PC-9 (cell line): ENCODE results near the gene CDKN2C. TPM values are rescaled to one million over a fixed set of nuclear protein-coding genes. Genes with fewer than 3 reads are reported as not detected.
A peak's percentile ranks its signal among the peaks of the same experiment; 100 is the strongest.

Experiments
- BruUV-seq: library from RNA; stranded (reverse); fragments of 400-500 nt; replicated peaks from 2 replicates; lab custom pipeline; 2021; lab: Mats Ljungman, UMichigan
- CTCF ChIA-PET: fragments of 300-600 bp; sonication (Branson Sonifier 250); formaldehyde crosslinking; loops from one replicate; lab custom pipeline; 2022; ENCODE audit warnings: antibody characterized with exemption; lab: Charles Lee
- POLR2A ChIA-PET: fragments of 300-600 bp; sonication (Branson Sonifier 250); formaldehyde crosslinking; loops from one replicate; lab custom pipeline; 2022; ENCODE audit warnings: antibody characterized with exemption; ENCODE audit not compliant: unreplicated experiment; lab: Charles Lee
- DNase-seq, 2 experiments: peaks; one replicate each; pipeline versions ENCODE4 v3.0.0 to v3.0.0-alpha.2; 2015 to 2022; ENCODE audit warnings: mixed read lengths in 1 of 2
- H2AFZ ChIP-seq: fragments of 200-600 bp; sonication (generic); 2 replicates; pipeline ENCODE4 v1.8.1; 2017; ENCODE audit warnings: antibody characterized with exemption
- H3F3A ChIP-seq: fragments of 200-600 bp; sonication (generic); 2 replicates; pipeline ENCODE4 v1.8.1; 2017; ENCODE audit warnings: antibody characterized with exemption, mild to moderate bottlenecking, low read depth; ENCODE audit not compliant: insufficient read depth
- H3K27ac ChIP-seq: fragments of 200-600 bp; sonication (generic); 2 replicates; pipeline ENCODE4 v1.6.1; 2016; ENCODE audit warnings: mixed run types
- H3K27me3 ChIP-seq: fragments of 200-600 bp; sonication (generic); 2 replicates; pipeline ENCODE4 v1.6.1; 2016; ENCODE audit warnings: low read depth, mixed run types; ENCODE audit not compliant: insufficient read depth
- H3K36me3 ChIP-seq: fragments of 200-600 bp; sonication (generic); 2 replicates; pipeline ENCODE4 v1.6.1; 2016; ENCODE audit warnings: low read depth, mixed run types
- H3K4me1 ChIP-seq: fragments of 200-600 bp; sonication (generic); replicated peaks from 2 replicates; pipeline ENCODE4 v1.6.1; 2016; ENCODE audit warnings: mixed run types; ENCODE audit not compliant: insufficient read depth
- H3K4me2 ChIP-seq: fragments of 200-600 bp; sonication (generic); 2 replicates; pipeline ENCODE4 v1.6.1; 2017; ENCODE audit warnings: mixed run types
- H3K4me3 ChIP-seq: fragments of 200-600 bp; sonication (generic); 2 replicates; pipeline ENCODE4 v1.6.1; 2016; ENCODE audit warnings: mixed run types
- H3K79me2 ChIP-seq: fragments of 200-600 bp; sonication (generic); 2 replicates; pipeline ENCODE4 v1.6.1; 2017; ENCODE audit warnings: low read depth, mixed run types
- H3K9me2 ChIP-seq: fragments of 200-600 bp; sonication (generic); 2 replicates; pipeline ENCODE4 v1.8.1; 2017; ENCODE audit warnings: mild to moderate bottlenecking; ENCODE audit not compliant: insufficient read depth
- H3K9me3 ChIP-seq: fragments of 200-600 bp; sonication (generic); 2 replicates; pipeline ENCODE4 v1.8.1; 2016; ENCODE audit warnings: low read depth; ENCODE audit not compliant: insufficient read depth
- H4K20me1 ChIP-seq: fragments of 200-600 bp; sonication (generic); 2 replicates; pipeline ENCODE4 v1.8.1; 2017; ENCODE audit not compliant: insufficient read depth
- EZH2 ChIP-seq: fragments of 200-600 bp; sonication (generic); IDR thresholded peaks from 2 replicates; pipeline ENCODE4 v1.8.0; 2017; ENCODE audit warnings: antibody characterized with exemption, low read depth
- intact Hi-C: fragments of 100-400 bp; cut with micrococcal nuclease; formaldehyde crosslinking; loops from one replicate; pipeline ENCODE4 v1.10.0; 2022; ENCODE audit not compliant: unreplicated experiment
- total RNA-seq: library from RNA; stranded (reverse); gene quantifications from 2 replicates; pipeline ENCODE4 v1.2.3, GENCODE V29; 2021
- TF ChIP-seq, protein P1 (sequence below): fragments of 200-600 bp; sonication (generic); conservative IDR thresholded peaks from 2 replicates; pipeline ENCODE4 v1.6.1; 2017; ENCODE audit warnings: mixed run types, antibody characterized with exemption, mild to moderate bottlenecking, moderate library complexity

The CDKN2C gene
- total RNA-seq, 1 experiment from 2014 or later, result 17.1 TPM

DNA sequence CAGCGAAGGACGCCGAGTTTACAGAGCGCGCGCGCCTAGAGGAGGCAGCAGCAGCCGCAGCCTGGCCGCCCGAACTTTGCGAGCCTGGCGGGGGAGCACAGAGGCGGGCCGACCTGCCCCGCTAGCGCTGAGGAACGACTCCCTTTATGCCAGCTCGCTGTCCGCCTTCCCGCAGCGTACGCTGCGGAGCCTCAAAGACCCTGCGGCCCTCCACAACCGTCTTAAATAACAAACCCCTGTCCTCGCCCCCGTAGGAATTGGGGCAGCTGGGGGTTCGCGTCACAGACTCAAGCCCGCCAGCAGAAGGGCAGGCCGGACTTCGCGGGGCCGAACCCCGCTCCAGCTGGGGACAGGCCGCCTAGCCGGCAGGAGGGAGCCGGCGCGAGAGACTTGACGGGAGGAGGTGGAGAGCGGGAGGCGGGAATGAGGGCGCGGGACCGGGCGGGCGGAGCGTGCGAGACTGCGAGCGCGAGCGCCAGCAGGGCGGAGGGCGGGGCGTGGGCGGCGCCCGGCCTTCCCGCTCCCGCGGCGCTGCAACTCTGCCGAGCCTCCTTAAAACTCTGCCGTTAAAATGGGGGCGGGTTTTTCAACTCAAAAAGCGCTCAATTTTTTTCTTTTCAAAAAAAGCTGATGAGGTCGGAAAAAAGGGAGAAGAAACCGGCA, 1.8 kb upstream of the CDKN2C start:
- Histone ChIP-seq H3K4me3 (peak overlapping the region; percentile 86), H3K4me1 (peaks cover 24% of the 10 kb centered on the region), H3F3A (peaks cover 18% of the 10 kb centered on the region), H3K27ac (peak overlapping the region; percentile 62), H3K4me2 (peak overlapping the region; percentile 82), H4K20me1 (no peaks in the 10 kb centered on the region), H3K9me2 (no peaks in the 10 kb centered on the region), H3K27me3 (no peaks in the 10 kb centered on the region), H3K79me2 (no peaks in the 10 kb centered on the region), H2AFZ (peak overlapping the region; percentile 99), H3K36me3 (no peaks in the 10 kb centered on the region), H3K9me3 (no peaks in the 10 kb centered on the region)
- ChIA-PET CTCF (no interaction called here), POLR2A (no interaction called here)
- TF ChIP-seq, protein P1, sequence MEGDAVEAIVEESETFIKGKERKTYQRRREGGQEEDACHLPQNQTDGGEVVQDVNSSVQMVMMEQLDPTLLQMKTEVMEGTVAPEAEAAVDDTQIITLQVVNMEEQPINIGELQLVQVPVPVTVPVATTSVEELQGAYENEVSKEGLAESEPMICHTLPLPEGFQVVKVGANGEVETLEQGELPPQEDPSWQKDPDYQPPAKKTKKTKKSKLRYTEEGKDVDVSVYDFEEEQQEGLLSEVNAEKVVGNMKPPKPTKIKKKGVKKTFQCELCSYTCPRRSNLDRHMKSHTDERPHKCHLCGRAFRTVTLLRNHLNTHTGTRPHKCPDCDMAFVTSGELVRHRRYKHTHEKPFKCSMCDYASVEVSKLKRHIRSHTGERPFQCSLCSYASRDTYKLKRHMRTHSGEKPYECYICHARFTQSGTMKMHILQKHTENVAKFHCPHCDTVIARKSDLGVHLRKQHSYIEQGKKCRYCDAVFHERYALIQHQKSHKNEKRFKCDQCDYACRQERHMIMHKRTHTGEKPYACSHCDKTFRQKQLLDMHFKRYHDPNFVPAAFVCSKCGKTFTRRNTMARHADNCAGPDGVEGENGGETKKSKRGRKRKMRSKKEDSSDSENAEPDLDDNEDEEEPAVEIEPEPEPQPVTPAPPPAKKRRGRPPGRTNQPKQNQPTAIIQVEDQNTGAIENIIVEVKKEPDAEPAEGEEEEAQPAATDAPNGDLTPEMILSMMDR, result peak; percentile 38; the same call in 1 of the 2 replicates
- TF ChIP-seq EZH2, result no peak
- DNase-seq, result peak; percentile 68 to 93
- TSS peak; percentile 90 for BruUV-seq
- intact Hi-C loops, result loop anchor here (1.0 to 5.0 kb wide), 3 partner anchors 8 to 169 kb away; partner anchors contain the start of gene FAF1

DNA sequence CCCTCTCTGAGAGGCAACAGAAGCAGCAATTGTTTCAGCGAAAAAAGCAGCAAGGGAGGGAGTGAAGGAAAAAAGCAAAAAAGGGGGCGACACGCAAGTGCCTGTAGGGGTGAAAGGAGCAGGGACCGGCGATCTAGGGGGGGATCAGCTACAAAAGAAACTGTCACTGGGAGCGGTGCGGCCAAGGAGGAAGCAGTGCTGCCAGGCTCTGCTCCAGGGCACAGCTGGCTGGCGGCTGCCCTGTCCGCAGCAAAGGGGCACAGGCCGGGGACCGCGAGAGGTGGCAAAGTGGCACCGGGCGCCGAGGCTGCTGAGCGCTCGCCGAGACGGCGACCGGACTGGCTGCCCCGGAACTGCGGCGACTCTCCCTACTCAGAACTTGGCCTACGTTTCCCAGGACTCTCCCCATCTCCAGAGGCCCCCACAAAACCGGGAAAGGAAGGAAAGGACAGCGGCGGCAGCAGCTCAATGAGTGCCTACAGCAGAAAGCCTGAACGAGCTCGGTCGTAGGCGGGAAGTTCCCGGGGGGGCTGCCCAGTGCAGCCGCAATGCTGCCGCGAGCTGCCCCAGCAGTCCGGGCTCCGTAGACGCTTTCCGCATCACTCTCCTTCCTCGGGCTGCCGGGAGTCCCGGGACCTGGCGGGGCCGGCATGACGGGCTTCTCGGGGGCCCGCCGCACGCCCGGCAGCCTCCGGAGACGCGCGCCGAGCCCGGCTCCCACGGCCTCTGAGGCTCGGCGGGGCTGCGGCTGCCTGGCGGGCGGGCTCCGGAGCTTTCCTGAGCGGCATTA, 1.0 kb upstream of the CDKN2C start:
- Histone ChIP-seq H3K79me2 (no peaks in the 10 kb centered on the region), H3K4me2 (peak overlapping the region; percentile 82), H3K9me2 (no peaks in the 10 kb centered on the region), H2AFZ (peak overlapping the region; percentile 99), H3K36me3 (no peaks in the 10 kb centered on the region), H3K27ac (peak overlapping the region; percentile 24; the same call in 1 of the 2 replicates), H3K4me3 (peak overlapping the region; percentile 86), H3K9me3 (no peaks in the 10 kb centered on the region), H3F3A (peaks cover 18% of the 10 kb centered on the region), H4K20me1 (no peaks in the 10 kb centered on the region), H3K27me3 (no peaks in the 10 kb centered on the region), H3K4me1 (peaks cover 24% of the 10 kb centered on the region)
- TF ChIP-seq EZH2, result no peak
- TF ChIP-seq, protein P1, result no peak
- ChIA-PET CTCF (interaction anchor here (0.6 kb wide), 2 partner anchors 247 to 639 kb away, joined by 4 to 5 read pairs; no protein-coding TSS in a partner anchor), POLR2A (interaction anchor here (0.5 kb wide), 1 partner anchor 95 kb away, joined by 3 read pairs; no protein-coding TSS in a partner anchor)
- TSS peak; percentile 48 for BruUV-seq
- intact Hi-C loops, result loop anchor here (1.0 to 5.0 kb wide), 3 partner anchors 9 to 168 kb away; partner anchors contain the start of gene FAF1
- DNase-seq, result peak in 1 of 2 experiments; percentile 56

DNA sequence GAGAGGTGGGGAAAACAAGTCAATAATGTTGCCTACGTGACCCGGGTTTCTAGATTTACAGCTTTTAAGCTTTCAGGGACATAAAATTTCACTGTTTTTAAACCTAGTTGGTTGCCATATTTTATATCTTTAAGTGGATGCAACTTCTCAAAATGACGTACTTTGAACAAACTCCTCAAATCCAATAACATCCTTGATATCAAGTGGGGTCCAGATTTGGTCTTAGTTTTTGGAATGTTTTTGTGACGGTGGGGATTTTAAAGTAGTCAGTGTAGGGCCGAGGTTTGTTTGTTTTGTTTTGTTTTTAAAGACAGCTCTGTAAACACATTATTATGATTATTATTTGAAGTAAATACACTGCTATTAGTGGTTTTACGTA, 453 bp downstream of the CDKN2C start:
- peaks cover 24% of the 10 kb centered on the region for H3K4me1 ChIP-seq
- POLR2A ChIA-PET, result no interaction called here
- TF ChIP-seq, protein P1, result no peak
- TF ChIP-seq EZH2, result no peak
- CTCF ChIA-PET, result interaction anchor here (0.7 to 1.0 kb wide), 2 partner anchors 41 to 99 kb away, joined by 3 to 4 read pairs; no protein-coding TSS in a partner anchor
- no TSS peak for BruUV-seq
- no peak overlapping the region for H3K27ac ChIP-seq
- DNase-seq, result no peak
- peaks cover 18% of the 10 kb centered on the region for H3F3A ChIP-seq
- peak overlapping the region; percentile 99 for H2AFZ ChIP-seq
- no peaks in the 10 kb centered on the region for H3K9me2 ChIP-seq
- peak overlapping the region; percentile 82 for H3K4me2 ChIP-seq
- H3K9me3 ChIP-seq, result no peaks in the 10 kb centered on the region
- no peaks in the 10 kb centered on the region for H3K79me2 ChIP-seq
- no peaks in the 10 kb centered on the region for H4K20me1 ChIP-seq
- peak overlapping the region; percentile 86 for H3K4me3 ChIP-seq
- no peaks in the 10 kb centered on the region for H3K27me3 ChIP-seq
- intact Hi-C loops, result loop anchor here (5.0 kb wide), 2 partner anchors 98 to 102 kb away; no protein-coding TSS in a partner anchor
- H3K36me3 ChIP-seq, result no peaks in the 10 kb centered on the region
